NCI-H2196 treated with DMSO at 0.1 percent for 48 hours (cell line): Measurements from ENCODE around the gene DPEP1.
"Not testable (repeated sequence)": the region's sequence is repeated elsewhere in the genome, so short reads cannot be mapped to it uniquely, and the experiment has no call there.

Experiments
- DNase-seq: peaks from one replicate; lab custom pipeline; 2025; ENCODE audit not compliant: unreplicated experiment; lab: John Stamatoyannopoulos, UW

The DPEP1 gene

GRCh38 chr16:89613231-89613953, at the start of gene DPEP1:
TSS of gene DPEP1 (plus strand) at chr16:89613642. CDS start at chr16:89630411, 16,769 bp downstream.
- DNase-seq, result no peak

GRCh38 chr16:89564476-89565255, 48.8 kb upstream of the DPEP1 start:
- DNase-seq, result no peak

GRCh38 chr16:89565256-89565505, 48.3 kb upstream of the DPEP1 start:
- DNase-seq, result no peak

- DNase-seq, result no peak
Measured at GRCh38 chr16:89565506-89566372, 47.7 kb upstream of the DPEP1 start.

GRCh38 chr16:89567656-89568594, 45.5 kb upstream of the DPEP1 start:
- no peak for DNase-seq

GRCh38 chr16:89569506-89570341, 43.7 kb upstream of the DPEP1 start:
- DNase-seq, result no peak

GRCh38 chr16:89570342-89570923, 43.0 kb upstream of the DPEP1 start:
- DNase-seq, result no peak

GRCh38 chr16:89570983-89571598, 42.4 kb upstream of the DPEP1 start:
- DNase-seq, result not testable (repeated sequence)

GRCh38 chr16:89571636-89572035, 41.8 kb upstream of the DPEP1 start:
- DNase-seq, result no peak

GRCh38 chr16:89572073-89572484, 41.4 kb upstream of the DPEP1 start:
- DNase-seq, result no peak

GRCh38 chr16:89572485-89573205, 40.8 kb upstream of the DPEP1 start:
- DNase-seq, result no peak

GRCh38 chr16:89573826-89574680, 39.4 kb upstream of the DPEP1 start:
- DNase-seq, result no peak

GRCh38 chr16:89574681-89575246, 38.7 kb upstream of the DPEP1 start:
- no peak for DNase-seq

GRCh38 chr16:89575247-89576152, 37.9 kb upstream of the DPEP1 start, which contains the start of gene CPNE7:
TSS of gene CPNE7 (plus strand) at chr16:89575758. CDS start at chr16:89575898, 140 bp downstream.
- no peak for DNase-seq

- DNase-seq, result no peak
Measured at GRCh38 chr16:89576153-89577054, 37.0 kb upstream of the DPEP1 start.
